Measurements from ENCODE around the gene TRAPPC8.

GRCh38 chr18:31980863-31981262, 37.9 kb upstream of the TRAPPC8 start:
- TF ChIP-seq CTCF (IDR thresholded peaks at IDR 0.05), result no peak
- TF ChIP-seq POLR2A (IDR thresholded peaks at IDR 0.05), result no peak

Measured in lower leg skin (tissue), 3 donors.